ENCODE data around the gene PLEKHA7. TPM values are rescaled to one million over a fixed set of nuclear protein-coding genes. Genes with fewer than 3 reads are reported as not detected.

The PLEKHA7 gene
- 12.4 and 12.7 TPM in 2 replicates for total RNA-seq

DNA sequence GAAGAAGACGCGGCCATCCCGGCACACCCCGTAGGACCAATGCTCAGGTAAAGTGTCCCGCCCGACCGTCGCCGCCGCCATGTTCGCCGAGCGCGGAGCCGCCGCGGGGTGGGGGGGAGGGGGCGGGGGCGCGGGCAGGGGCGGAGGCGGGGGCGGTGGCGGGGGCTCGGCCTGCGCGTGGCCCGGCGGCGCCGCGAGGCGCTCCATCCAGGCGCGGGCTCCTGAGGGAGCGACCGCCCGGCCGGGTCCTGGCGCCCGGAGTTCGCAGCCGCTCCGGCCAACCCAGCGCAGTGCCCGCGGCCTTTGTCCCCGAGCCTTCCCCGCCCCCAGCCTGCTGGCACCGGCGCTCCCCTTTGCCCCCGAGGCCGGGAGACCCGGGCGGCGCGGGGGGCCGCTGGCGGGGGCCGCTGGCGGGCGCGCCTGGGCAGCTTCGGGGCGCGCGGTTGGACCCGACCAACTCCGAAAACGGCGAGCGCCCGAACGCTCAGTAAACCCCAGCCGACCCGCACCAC is at the start of gene PLEKHA7:
Gene PLEKHA7 (minus strand): TSS at position 94 of the 512 bp plus-strand sequence. CDS start 13 bp downstream, at position 81.

GRCh38 chr11:16738193-16738946 is 275.8 kb downstream of the PLEKHA7 start, which contains the start of gene C11orf58:
Gene C11orf58 (plus strand): TSS chr11:16738647. CDS start chr11:16738779, 132 bp downstream.

Other genes with a start within 250 kb of the PLEKHA7 start
- gene RPS13, start 63.3 kb upstream of the PLEKHA7 start, total RNA-seq = 1,184 and 1,268 TPM in 2 replicates
- gene PIK3C2A, start 193.6 kb upstream of the PLEKHA7 start, total RNA-seq = 19.1 and 23.6 TPM in 2 replicates

All from mesangial cell (primary cell).